Sigmoid colon (tissue), 4 donors: Measurements from ENCODE around the gene HLA-B.

Source experiments
- EP300 ChIP-seq, 4 donors: sonication (generic); formaldehyde crosslinking; IDR thresholded peaks; one replicate each; pipeline ENCODE4 v1.6.1; 2017; ENCODE audit warnings: antibody characterized with exemption in 4 of 4
- POLR2A ChIP-seq, 2 donors: fragments of 450-650 bp; IDR thresholded peaks; one replicate each; pipeline ENCODE4 v1.6.1; 2016; ENCODE audit warnings: antibody characterized with exemption in 2 of 2, mild to moderate bottlenecking in 2 of 2, moderate library complexity in 2 of 2
- TF ChIP-seq, protein P1 (sequence below), 4 experiments: fragments of 450-650 bp in 3 of 4; fragments of 200-600 bp in 1 of 4; IDR thresholded peaks; one replicate each; pipeline ENCODE4 v1.5.1; 2016 to 2019; ENCODE audit warnings: antibody characterized with exemption in 4 of 4, mild to moderate bottlenecking in 3 of 4, moderate library complexity in 2 of 4

DNA sequence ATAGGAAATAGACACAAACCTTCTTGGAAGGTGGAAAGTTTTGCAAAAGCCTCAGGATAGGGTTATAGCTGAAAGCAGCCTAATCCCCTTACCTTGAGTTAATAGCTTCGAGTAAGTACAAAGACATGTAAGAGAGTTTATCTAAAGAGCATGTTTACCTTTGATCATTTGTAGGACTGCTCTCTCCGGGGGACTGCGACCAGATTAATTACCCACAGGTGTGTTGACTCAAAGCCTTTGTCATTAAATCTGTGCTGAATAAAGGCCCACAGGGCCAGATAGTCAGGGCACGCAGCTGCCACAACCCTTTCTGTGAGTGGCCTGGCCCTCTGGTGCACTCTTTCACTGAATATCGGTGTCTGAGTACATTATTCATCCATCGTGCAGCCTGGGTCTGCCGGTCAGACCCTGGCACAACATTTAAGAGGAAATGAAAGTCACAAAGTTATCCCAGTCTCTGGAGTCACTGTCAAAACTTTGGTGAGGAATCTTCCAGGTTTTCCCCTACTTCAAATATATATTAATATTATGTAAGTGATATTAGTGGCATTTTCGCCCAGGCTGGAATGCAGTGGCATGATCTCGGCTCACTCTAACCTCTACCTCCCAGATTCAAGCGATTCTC, 41.0 kb upstream of the HLA-B start:
- TF ChIP-seq, protein P1, sequence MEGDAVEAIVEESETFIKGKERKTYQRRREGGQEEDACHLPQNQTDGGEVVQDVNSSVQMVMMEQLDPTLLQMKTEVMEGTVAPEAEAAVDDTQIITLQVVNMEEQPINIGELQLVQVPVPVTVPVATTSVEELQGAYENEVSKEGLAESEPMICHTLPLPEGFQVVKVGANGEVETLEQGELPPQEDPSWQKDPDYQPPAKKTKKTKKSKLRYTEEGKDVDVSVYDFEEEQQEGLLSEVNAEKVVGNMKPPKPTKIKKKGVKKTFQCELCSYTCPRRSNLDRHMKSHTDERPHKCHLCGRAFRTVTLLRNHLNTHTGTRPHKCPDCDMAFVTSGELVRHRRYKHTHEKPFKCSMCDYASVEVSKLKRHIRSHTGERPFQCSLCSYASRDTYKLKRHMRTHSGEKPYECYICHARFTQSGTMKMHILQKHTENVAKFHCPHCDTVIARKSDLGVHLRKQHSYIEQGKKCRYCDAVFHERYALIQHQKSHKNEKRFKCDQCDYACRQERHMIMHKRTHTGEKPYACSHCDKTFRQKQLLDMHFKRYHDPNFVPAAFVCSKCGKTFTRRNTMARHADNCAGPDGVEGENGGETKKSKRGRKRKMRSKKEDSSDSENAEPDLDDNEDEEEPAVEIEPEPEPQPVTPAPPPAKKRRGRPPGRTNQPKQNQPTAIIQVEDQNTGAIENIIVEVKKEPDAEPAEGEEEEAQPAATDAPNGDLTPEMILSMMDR (IDR thresholded peaks at IDR 0.05) = no peak
- no peak for TF ChIP-seq POLR2A (IDR thresholded peaks at IDR 0.05)
- TF ChIP-seq EP300 (IDR thresholded peaks at IDR 0.05) = no peak
